Measurements from ENCODE around the gene PROSER3. TPM values are rescaled to one million over a fixed set of nuclear protein-coding genes. Genes with fewer than 3 reads are reported as not detected.
"Not testable (repeated sequence)": the region's sequence is repeated elsewhere in the genome, so short reads cannot be mapped to it uniquely, and the experiment has no call there.

PROSER3 gene
- total RNA-seq, 1 experiment from 2014 or later = 7.4 TPM

GRCh38 chr19:35722461-35722860, 35.5 kb upstream of the PROSER3 start:
- DNase-seq (ENCODE audit: low read depth) = no peak

GRCh38 chr19:35722897-35723296, 35.1 kb upstream of the PROSER3 start:
- DNase-seq (ENCODE audit: low read depth) = no peak

DNA sequence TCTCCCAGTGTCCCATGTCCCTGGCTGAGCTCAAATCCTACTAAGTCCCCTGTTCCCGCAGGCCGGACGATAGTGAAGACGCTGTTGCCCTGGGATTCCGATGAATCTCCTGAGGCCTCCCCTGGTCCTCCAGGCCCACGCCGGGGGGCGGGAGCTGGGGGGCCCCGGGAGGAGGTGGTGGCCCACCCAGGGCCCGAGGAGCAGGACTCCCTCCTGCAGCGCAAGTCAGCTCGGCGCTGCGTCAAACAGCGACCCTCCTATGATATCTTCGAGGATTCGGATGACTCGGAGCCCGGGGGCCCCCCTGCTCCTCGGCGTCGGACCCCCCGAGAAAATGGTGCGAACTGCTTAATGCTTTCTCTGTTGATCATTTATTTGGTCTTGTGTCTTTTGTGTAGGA, 34.3 kb upstream of the PROSER3 start:
- DNase-seq (ENCODE audit: low read depth) = no peak

DNA sequence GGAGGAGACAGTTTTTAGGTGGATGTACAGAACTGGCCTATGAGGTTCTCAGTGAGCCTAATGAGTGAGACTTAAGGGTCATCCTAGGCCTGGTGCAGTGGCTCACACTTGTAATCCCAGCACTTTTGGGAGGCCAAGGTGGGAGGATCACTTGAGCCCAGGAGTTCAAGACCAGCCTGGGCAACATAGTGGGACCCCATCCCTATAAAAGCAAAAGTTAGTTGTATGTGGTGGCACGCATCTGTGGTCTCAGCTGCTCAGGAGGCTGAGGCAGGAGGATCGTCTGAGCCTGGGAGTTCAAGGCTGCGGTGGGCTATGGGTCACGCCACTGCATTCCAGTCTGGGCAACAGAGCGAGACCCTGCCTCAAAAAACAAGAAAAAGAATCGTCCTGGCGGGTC, 33.8 kb upstream of the PROSER3 start:
- DNase-seq (ENCODE audit: low read depth) = not testable (repeated sequence)

DNA sequence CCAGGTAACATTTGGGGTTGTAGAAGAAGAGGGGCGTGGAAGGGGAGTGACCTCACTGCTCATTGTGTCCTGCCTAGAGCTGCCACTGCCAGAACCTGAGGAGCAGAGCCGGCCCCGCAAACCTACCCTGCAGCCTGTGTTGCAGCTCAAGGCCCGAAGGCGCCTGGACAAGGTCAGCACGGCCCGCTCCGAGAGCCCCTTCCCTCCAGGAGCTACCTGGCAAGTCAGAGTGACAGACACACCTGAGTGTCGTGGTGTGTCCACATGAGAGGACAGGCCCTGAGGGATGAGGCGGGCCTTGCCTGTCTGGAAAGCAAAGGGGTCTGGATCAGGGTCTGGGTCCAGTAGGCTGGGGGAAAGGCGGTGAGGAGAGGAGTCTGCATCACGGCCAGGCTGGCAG, 33.4 kb upstream of the PROSER3 start:
- no peak for DNase-seq (ENCODE audit: low read depth)

GRCh38 chr19:35725216-35725861, 32.6 kb upstream of the PROSER3 start:
- no peak for DNase-seq (ENCODE audit: low read depth)

DNA sequence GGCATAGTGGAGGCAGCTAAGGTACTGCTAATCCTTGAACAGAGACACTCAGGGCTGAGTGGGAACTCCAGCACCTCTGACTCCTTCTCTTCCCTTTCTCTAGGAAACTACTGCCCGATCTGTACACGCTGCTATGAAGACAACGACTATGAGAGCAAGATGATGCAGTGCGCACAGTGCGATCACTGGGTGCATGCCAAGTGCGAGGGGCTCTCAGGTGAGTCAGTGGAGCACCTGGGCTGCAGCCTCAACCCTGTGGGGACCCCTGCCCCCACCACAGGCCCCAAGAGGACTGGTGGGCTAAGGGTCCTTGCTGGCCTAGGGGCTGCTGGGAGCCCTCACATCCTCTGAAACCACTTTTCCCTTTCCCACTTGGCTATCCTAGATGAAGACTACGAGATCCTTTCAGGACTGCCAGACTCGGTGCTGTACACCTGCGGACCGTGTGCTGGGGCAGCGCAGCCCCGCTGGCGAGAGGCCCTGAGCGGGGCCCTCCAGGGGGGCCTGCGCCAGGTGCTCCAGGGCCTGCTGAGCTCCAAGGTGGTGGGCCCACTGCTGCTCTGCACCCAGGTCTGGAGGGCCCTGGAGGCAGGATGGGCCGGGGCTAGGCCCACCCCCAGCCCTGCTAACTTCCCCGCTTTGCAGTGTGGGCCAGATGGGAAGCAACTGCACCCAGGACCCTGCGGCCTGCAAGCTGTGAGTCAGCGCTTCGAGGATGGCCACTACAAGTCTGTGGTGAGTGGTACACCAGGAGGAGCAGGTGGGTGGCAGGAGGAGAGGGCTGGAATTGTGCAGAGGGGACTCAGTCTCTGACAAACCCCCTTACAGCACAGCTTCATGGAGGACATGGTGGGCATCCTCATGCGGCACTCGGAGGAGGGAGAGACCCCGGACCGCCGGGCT, 30.7 kb upstream of the PROSER3 start:
- DNase-seq (ENCODE audit: low read depth) = no peak

- DNase-seq (ENCODE audit: low read depth) = no peak
These were observed 29.8 kb upstream of the PROSER3 start for GRCh38 chr19:35727956-35728706.

DNA sequence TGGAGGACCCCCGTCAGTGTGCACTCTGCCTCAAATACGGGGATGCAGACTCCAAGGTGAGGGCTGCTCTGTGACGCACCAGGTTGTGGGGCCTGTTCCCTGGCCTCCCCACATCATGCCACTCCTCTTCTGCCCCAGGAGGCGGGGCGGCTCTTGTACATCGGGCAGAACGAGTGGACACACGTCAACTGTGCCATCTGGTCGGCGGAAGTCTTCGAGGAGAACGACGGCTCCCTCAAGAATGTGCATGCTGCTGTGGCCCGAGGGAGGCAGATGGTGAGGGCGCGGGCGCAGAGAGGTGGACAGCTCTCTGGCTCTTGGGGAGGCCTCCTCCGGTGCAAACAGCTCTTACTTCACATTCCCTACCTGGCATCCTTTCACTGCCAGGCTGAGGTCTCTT, 29.0 kb upstream of the PROSER3 start:
- DNase-seq (ENCODE audit: low read depth) = no peak

DNA sequence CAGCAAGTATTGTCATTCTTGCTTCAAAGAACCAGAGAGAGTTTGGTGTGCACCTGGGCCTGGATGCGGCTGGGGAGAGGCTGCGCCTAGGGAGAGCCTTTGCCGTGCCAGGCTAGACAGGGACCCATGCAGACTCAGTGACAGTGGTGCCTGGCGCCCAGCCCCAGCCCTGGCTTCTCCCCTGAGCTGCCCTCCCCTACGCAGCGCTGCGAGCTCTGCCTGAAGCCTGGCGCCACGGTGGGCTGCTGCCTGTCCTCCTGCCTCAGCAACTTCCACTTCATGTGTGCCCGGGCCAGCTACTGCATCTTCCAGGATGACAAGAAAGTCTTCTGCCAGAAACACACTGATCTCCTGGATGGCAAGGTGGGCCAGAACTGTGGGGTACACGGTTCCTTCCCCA, 28.2 kb upstream of the PROSER3 start:
- no peak for DNase-seq (ENCODE audit: low read depth)

GRCh38 chr19:35730326-35730725, 27.6 kb upstream of the PROSER3 start:
- no peak for DNase-seq (ENCODE audit: low read depth)

- no peak for DNase-seq (ENCODE audit: low read depth)
These were observed 26.6 kb upstream of the PROSER3 start for GRCh38 chr19:35731353-35731752.

- no peak for DNase-seq (ENCODE audit: low read depth)
These were observed 26.1 kb upstream of the PROSER3 start for GRCh38 chr19:35731779-35732405.

DNA sequence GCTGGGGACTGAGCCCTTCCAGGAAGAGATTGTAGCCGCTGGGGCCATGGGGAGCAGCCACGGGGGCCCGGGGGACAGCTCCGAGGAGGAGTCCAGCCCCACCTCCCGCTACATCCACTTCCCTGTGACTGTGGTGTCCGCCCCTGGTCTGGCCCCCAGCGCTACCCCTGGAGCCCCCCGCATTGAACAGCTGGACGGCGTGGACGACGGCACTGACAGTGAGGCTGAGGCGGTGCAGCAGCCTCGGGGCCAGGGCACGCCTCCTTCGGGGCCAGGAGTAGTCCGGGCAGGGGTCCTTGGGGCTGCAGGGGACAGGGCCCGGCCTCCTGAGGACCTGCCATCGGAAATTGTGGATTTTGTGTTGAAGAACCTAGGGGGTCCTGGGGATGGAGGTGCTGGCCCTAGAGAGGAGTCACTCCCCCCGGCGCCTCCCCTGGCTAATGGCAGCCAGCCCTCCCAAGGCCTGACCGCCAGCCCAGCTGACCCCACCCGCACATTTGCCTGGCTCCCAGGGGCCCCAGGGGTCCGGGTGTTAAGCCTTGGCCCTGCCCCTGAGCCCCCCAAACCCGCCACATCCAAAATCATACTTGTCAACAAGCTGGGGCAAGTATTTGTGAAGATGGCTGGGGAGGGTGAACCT, 25.3 kb upstream of the PROSER3 start:
- DNase-seq (ENCODE audit: low read depth) = no peak

GRCh38 chr19:35733180-35734125, 24.5 kb upstream of the PROSER3 start:
- no peak for DNase-seq (ENCODE audit: low read depth)

DNA sequence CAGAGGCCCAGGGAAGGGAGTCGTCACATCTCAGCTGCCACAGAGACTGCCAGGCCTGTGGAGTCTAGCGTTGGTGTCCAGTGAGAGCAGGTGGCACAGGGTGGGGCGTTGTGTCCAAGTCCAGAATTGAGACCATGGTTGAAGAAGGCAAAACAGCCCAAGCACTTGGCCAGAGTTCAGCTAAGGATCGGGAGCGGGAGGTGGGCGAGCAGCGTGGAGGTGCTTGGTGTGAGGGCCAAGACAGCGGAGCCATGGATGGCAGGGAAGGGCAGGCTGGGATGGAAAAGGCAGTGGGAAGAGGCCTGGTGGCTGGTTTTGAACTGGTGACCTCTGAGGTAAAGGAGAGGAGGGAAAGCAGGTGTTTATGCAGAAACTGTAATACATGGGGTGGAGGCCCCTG, 23.7 kb upstream of the PROSER3 start:
- no peak for DNase-seq (ENCODE audit: low read depth)

GRCh38 chr19:35734889-35735288, 23.1 kb upstream of the PROSER3 start:
- DNase-seq (ENCODE audit: low read depth) = no peak

- no peak for DNase-seq (ENCODE audit: low read depth)
These were observed 20.8 kb upstream of the PROSER3 start for GRCh38 chr19:35736913-35737886.

Measured in M059J (cell line).